Epithelial cell of proximal tubule (primary cell): ENCODE measurements around the gene APP. TPM values are rescaled to one million over a fixed set of nuclear protein-coding genes. Genes with fewer than 3 reads are reported as not detected.

Experiments
- DNase-seq: peaks from one replicate; pipeline ENCODE4 v3.0.0-alpha.2; 2011; ENCODE audit warnings: low read depth
- H3K4me3 ChIP-seq: 2 replicates; pipeline ENCODE4 v1.5.1; 2011; ENCODE audit warnings: low read depth, mild to moderate bottlenecking, low read length
- total RNA-seq: library from RNA; depleted of rRNA; stranded (reverse); fragments of >200 nt; gene quantifications from 2 replicates; pipeline ENCODE4 v1.2.3, GENCODE V29; 2015
- TF ChIP-seq, protein P1 (sequence below): conservative IDR thresholded peaks from 2 replicates; pipeline ENCODE4 v1.5.1; 2012; ENCODE audit warnings: low read depth, mild to moderate bottlenecking, low read length

APP gene
- total RNA-seq = 205 and 510 TPM in 2 replicates

DNA sequence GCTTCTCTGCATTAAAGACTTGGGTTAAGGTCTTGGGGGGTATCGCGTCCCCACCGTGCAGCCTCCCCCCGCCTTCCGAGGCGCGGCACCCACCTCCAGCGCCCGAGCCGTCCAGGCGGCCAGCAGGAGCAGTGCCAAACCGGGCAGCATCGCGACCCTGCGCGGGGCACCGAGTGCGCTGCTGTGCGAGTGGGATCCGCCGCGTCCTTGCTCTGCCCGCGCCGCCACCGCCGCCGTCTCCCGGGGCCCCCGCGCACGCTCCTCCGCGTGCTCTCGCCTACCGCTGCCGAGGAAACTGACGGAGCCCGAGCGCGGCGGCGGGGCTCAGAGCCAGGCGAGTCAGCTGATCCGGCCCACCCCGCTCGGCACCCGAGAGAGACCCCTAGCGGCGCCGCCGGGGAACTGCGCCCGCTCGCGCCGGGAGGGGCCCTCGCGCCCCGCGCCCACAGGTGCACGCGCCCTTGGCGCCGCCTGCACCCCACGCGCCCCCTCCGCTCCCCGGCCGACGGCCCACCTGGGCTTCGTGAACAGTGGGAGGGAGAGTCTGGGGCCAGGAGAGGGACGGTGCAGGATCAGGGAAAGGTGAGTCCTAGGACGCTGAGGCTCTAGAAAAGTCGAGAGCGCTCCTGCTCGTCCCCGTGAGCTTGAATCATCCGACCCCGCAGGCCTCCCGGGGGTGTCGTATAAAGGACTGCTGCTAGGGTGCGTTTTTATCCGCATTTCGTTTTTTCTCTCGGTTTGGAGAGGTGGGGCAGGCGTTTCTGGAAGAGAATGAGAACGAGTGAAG, at the start of gene APP:
Gene APP, minus strand, starts transcription at position 300 of the 787 bp plus-strand sequence. Its CDS starts 150 bp downstream, at position 150.
- TF ChIP-seq, protein P1, sequence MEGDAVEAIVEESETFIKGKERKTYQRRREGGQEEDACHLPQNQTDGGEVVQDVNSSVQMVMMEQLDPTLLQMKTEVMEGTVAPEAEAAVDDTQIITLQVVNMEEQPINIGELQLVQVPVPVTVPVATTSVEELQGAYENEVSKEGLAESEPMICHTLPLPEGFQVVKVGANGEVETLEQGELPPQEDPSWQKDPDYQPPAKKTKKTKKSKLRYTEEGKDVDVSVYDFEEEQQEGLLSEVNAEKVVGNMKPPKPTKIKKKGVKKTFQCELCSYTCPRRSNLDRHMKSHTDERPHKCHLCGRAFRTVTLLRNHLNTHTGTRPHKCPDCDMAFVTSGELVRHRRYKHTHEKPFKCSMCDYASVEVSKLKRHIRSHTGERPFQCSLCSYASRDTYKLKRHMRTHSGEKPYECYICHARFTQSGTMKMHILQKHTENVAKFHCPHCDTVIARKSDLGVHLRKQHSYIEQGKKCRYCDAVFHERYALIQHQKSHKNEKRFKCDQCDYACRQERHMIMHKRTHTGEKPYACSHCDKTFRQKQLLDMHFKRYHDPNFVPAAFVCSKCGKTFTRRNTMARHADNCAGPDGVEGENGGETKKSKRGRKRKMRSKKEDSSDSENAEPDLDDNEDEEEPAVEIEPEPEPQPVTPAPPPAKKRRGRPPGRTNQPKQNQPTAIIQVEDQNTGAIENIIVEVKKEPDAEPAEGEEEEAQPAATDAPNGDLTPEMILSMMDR = peak; percentile 59
- H3K4me3 ChIP-seq = peak within 1 kb of the TSS; percentile 88
- DNase-seq = no peak

DNA sequence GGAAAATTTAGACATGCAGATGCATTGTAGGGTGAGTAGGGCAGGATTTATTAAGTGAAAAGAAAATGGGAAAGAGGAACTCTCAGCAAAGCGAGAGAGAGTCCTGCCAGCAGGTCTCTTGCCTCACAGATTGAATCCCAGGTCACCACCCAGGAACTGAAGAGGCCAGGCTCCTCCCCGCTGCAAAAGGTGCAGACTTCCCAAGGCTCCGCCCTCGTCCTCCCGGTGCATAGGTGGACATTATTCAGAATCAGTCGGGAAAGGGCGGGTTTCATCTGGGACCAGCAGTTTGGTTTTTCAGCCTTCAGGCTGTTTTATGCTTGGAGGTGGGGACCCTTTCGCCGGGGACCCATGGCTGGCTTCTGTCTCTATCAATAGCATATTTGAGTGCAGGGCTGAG, 41.6 kb upstream of the APP start:
- no peak overlapping the region for H3K4me3 ChIP-seq
- no peak for DNase-seq
- TF ChIP-seq, protein P1 = no peak

DNA sequence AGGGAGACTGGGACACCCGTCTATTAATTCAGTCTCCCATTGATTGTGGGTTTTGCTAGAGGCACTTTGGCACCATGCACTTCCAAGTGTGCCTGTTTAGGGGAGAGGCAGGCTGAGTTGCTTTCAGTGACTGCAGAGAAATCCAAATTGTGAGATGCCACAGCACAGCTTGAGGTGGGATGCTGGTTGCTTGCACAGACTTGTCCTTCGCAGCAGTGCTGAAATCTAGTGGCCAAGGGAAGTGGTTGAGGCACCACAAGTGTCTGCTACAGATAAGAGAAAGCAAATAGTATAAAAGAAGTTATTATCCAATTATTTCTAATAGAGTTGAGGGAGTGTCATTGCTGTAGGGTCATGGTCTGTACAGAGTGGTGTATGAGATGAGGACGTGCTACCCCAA, 40.0 kb upstream of the APP start:
- TF ChIP-seq, protein P1 = no peak
- no peak for DNase-seq

DNA sequence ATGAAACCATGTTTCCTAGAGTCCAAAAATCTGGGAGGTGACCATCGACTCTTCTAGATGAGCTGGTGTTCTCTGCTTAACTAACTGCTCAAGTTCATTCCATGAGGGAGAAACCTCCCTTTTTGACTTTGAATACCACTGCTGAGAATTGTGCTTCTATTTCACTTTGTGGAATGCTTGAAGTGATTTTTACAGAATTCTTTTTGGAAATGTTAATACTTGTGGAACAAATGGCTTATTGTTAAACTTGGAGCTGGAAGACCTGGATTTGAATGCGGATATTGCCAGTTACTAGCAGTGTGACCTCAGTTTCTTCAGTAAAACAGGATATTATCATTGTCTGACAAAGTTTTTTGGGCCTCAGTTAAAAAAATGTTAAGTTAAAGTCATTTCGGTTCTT, 36.5 kb upstream of the APP start:
- no peak overlapping the region for H3K4me3 ChIP-seq
- DNase-seq = no peak
- TF ChIP-seq, protein P1 = no peak

More for the DNA sequence above, 40.0 kb upstream of the APP start:
- no peak overlapping the region for H3K4me3 ChIP-seq

DNA sequence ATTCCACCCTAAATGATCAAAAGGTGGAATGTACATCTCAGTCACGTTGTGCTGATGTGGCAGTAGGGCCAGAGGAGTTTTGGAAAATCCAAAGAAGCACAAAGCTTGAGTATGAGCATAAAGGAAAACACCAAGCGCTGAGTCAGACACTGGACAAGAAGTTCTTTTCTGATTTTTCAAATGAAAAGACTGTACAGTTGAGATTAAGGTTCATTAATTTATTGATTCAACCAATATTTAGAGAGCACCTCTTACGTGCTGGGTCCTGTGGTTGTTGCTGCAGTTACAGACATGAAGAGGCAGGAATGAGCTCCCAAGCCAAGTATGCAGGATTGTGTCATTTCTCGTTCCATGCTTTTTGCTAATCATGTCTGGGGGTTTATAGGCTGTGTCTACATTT, 28.9 kb upstream of the APP start:
- no peak overlapping the region for H3K4me3 ChIP-seq
- TF ChIP-seq, protein P1 = no peak
- DNase-seq = no peak

DNA sequence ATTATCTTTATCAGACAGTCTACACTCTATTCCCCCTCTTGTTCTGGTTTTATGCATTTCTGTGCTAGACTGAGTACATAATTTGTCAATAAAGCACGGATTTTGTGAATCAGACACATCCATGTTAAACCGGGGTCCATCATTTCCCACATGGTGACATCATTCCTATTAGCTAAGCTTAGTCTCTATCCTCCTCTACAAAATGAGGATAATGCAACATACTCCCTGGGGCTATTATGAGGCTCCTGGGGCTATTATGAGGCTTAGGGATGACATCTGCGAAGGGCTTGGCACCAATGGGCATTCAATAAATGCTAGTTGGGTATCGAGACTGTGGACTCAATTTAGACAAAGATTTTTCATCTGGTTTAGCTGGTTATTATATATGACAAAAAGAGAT, 25.1 kb upstream of the APP start:
- no peak for DNase-seq
- no peak overlapping the region for H3K4me3 ChIP-seq
- TF ChIP-seq, protein P1 = no peak

DNA sequence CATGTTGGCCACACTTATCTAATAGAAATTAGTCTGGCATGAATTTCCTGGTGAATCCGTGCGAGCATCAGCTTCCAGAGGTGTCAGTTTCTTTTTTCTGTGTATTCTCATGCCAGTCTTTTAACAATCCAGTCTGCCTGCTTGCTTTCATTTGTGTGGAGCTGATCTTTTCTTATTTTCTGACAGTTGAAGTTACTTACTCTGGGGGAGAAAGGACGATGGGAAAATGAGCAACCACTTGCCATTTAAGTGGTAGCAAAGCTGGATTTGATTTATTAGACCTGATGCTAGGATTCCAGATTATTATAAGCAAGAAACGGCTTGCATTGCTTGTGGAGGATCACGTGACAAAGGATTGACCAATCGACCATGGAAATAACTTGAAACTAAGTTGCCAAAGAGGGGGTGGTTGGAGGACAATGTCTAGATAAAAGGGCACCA, 24.3 kb upstream of the APP start:
- TF ChIP-seq, protein P1 = no peak
- peak overlapping the region; percentile 31 for H3K4me3 ChIP-seq
- DNase-seq = no peak
